ENCODE measurements around the gene PPP6C.

Gene PPP6C

DNA sequence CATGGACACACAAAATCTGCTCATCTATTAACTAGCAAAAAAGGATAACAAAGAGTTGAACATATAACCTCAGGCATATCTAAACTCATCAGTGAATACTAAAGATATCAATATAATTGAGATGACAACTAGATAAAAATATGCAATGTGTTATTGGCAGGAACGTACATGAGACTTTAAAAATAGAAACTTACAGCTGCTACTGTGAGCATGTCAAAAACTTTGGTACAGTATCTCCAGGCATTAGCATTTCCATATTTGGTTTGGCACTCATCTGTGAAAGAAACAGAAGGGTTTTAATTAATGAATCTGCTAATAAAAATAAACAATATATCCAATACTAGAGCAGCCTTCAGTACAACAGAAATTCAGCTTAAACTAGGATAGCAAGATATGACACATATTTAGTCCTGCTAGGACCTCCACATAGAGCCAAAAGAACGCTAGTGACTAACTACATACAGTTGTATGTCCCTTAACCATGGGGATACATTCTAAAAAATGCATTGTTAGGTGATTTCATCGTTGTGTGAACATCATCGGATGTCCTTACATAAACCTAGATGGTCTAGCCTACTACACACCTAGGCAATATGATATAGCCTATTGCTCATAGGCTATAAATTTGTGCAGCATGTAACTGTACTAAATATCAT is 35.8 kb downstream of the PPP6C start:
- peaks cover 67% of the 10 kb centered on the region for H3K36me3 ChIP-seq (ENCODE audit: control insufficient read depth, insufficient read depth, low read length)
- no peaks in the 10 kb centered on the region for H3K27me3 ChIP-seq (ENCODE audit: control insufficient read depth, insufficient read depth, low read length)
- H3K27ac ChIP-seq (ENCODE audit: low read depth, low read length) = no peak overlapping the region
- H3K9me3 ChIP-seq (ENCODE audit: control insufficient read depth, insufficient read depth, low read depth, low read length) = no peaks in the 10 kb centered on the region
- no peaks in the 10 kb centered on the region; the same call in 1 of the 2 replicates for H3K4me1 ChIP-seq (ENCODE audit: control insufficient read depth, insufficient read depth, low read length)
- H3K9ac ChIP-seq (ENCODE audit: low read length) = no peak overlapping the region
- no peak overlapping the region for H3K4me3 ChIP-seq (ENCODE audit: low read depth, low read length)

DNA sequence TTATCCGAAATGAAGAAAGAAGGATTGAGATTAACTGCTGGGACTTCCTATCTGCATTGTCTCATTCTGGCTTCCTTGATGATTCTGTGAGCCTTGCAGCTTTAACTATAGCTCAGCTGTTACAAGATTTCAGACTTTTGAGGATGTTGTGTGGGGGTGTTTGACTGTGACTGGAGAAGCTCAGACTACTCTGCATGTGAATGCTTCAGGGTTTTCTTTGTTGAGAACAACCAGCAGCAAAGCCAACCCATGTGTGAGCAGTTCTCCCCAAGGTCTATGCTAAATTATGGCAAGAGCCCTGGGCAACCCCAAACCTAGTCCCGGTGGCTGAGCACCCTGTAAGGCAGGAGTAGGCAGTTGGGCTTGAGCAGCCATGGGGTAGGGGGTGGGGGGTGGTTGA is 37.9 kb downstream of the PPP6C start:
- H3K9ac ChIP-seq (ENCODE audit: low read length) = no peak overlapping the region
- H3K4me1 ChIP-seq (ENCODE audit: control insufficient read depth, insufficient read depth, low read length) = no peaks in the 10 kb centered on the region; the same call in 1 of the 2 replicates
- peaks cover 58% of the 10 kb centered on the region for H3K36me3 ChIP-seq (ENCODE audit: control insufficient read depth, insufficient read depth, low read length)
- no peaks in the 10 kb centered on the region for H3K27me3 ChIP-seq (ENCODE audit: control insufficient read depth, insufficient read depth, low read length)
- no peaks in the 10 kb centered on the region for H3K9me3 ChIP-seq (ENCODE audit: control insufficient read depth, insufficient read depth, low read depth, low read length)
- H3K27ac ChIP-seq (ENCODE audit: low read depth, low read length) = no peak overlapping the region
- H3K4me3 ChIP-seq (ENCODE audit: low read depth, low read length) = no peak overlapping the region

DNA sequence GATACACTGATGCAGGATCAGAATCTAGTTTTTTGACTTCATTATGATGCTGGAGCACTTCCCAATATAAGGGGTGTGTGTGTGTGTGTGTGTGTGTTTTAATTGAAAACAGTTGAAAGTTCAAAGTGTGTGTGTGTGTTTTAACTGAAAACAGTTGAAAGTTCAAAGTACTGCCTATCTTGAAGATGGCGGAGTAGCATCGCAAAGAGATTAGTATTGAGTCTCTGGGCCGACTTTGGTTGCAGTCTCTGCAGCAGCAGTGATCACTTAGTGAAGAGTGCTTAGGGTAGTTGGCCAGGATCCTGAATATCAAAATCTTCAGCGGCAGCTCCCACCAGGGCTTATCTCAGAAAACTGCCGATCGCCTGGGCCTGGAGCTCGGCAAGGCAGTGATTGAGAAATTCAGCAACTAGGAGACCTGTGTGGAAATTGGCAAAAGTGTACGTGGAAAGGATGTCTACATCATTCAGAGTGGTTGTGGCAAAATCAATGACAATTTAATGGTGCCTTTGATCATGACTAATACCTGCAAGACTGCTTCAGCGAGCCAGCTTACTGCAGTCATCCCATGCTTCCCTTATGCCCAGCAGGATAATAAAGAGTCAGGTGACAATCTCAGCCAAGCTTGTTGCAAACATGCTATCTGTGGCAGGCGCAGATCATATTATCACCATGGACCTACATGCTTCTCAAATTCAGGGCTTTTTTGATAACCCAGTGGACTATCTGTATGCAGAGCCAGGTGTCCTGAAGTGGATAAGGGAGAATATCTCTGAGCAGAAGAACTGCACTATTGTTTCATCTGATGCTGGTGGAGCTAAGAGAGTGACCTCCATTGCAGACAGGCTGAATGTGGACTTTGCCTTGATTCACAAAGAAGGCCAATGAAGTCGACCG is 39.0 kb downstream of the PPP6C start:
- H3K36me3 ChIP-seq (ENCODE audit: control insufficient read depth, insufficient read depth, low read length) = peaks cover 58% of the 10 kb centered on the region
- H3K4me1 ChIP-seq (ENCODE audit: control insufficient read depth, insufficient read depth, low read length) = no peaks in the 10 kb centered on the region; the same call in 1 of the 2 replicates
- no peak overlapping the region for H3K4me3 ChIP-seq (ENCODE audit: low read depth, low read length)
- H3K9me3 ChIP-seq (ENCODE audit: control insufficient read depth, insufficient read depth, low read depth, low read length) = no peaks in the 10 kb centered on the region
- no peak overlapping the region for H3K27ac ChIP-seq (ENCODE audit: low read depth, low read length)
- no peak overlapping the region for H3K9ac ChIP-seq (ENCODE audit: low read length)
- no peaks in the 10 kb centered on the region for H3K27me3 ChIP-seq (ENCODE audit: control insufficient read depth, insufficient read depth, low read length)

DNA sequence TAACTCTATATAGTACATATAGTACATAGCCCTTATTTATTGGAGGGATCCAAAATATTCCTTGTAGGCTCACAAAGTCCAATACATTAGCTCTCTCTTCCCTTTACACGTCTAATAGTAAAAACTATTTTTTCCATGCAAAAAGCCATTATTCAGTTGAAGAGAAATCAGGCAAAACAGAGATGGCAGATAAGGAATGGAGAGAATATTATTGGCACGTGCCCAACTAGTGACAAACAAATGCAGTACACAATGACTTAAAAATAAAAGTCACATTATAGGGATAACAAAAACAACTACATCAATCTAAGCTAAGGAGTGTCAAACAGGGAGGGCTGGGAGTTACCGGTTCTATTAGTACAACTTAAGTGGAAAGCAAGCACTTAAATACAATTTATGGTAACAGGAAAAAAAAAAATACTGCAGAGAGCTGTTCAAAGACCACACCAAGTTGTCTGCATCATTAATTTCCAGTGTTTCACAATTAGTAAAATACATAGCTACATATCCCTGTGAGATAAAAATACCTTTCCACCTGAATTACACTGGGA is 42.1 kb downstream of the PPP6C start:
- no peak overlapping the region for H3K4me3 ChIP-seq (ENCODE audit: low read depth, low read length)
- no peak overlapping the region for H3K27ac ChIP-seq (ENCODE audit: low read depth, low read length)
- H3K9me3 ChIP-seq (ENCODE audit: control insufficient read depth, insufficient read depth, low read depth, low read length) = no peaks in the 10 kb centered on the region
- no peaks in the 10 kb centered on the region for H3K27me3 ChIP-seq (ENCODE audit: control insufficient read depth, insufficient read depth, low read length)
- no peak overlapping the region for H3K9ac ChIP-seq (ENCODE audit: low read length)
- peaks cover 33% of the 10 kb centered on the region for H3K36me3 ChIP-seq (ENCODE audit: control insufficient read depth, insufficient read depth, low read length)
- no peaks in the 10 kb centered on the region; the same call in 1 of the 2 replicates for H3K4me1 ChIP-seq (ENCODE audit: control insufficient read depth, insufficient read depth, low read length)

DNA sequence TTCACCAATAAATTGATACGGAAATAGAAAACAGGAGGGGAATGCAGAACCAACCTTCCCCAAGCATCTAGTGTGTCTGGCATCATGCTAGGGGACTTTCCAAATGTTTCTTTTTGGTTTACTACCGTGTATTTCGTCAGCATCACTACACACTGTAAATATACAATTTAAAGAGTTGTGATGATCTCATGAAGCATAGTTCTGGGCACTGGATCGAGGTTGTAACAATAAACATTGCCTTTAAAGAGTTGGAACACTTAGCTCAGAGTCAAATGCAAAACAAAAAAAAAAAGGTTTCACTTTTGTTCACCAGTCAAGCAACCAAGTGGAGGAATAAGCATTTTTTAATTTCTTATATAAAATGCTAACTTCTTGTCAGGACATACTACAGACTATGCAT is 43.4 kb downstream of the PPP6C start:
- Histone ChIP-seq H3K9ac (ENCODE audit: low read length) (no peak overlapping the region), H3K27ac (ENCODE audit: low read depth, low read length) (no peak overlapping the region), H3K36me3 (ENCODE audit: control insufficient read depth, insufficient read depth, low read length) (peaks cover 27% of the 10 kb centered on the region), H3K9me3 (ENCODE audit: control insufficient read depth, insufficient read depth, low read depth, low read length) (no peaks in the 10 kb centered on the region), H3K27me3 (ENCODE audit: control insufficient read depth, insufficient read depth, low read length) (no peaks in the 10 kb centered on the region), H3K4me3 (ENCODE audit: low read depth, low read length) (no peak overlapping the region), H3K4me1 (ENCODE audit: control insufficient read depth, insufficient read depth, low read length) (no peaks in the 10 kb centered on the region)

DNA sequence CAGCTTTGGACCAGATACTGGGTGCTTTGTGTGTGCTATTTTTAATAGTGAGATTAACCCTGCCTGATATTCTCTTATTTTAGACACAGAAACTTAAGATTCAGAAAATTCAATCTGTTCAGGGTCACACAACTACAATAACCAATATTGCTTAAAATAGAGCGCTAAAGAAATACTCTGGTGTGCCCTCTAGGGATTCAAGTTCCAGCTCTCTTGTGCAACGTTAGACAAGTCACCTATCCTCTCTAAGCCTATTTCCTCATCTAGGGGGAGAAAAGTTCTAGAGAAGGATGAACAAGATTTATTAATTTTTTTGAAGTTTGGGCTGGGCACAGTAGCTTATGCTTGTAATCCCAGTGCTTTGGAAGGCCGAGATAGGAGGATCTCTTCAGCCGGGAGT is 44.2 kb downstream of the PPP6C start:
- Histone ChIP-seq H3K27ac (ENCODE audit: low read depth, low read length) (no peak overlapping the region), H3K9ac (ENCODE audit: low read length) (no peak overlapping the region), H3K27me3 (ENCODE audit: control insufficient read depth, insufficient read depth, low read length) (no peaks in the 10 kb centered on the region), H3K9me3 (ENCODE audit: control insufficient read depth, insufficient read depth, low read depth, low read length) (no peaks in the 10 kb centered on the region), H3K36me3 (ENCODE audit: control insufficient read depth, insufficient read depth, low read length) (peaks cover 20% of the 10 kb centered on the region), H3K4me3 (ENCODE audit: low read depth, low read length) (no peak overlapping the region), H3K4me1 (ENCODE audit: control insufficient read depth, insufficient read depth, low read length) (no peaks in the 10 kb centered on the region)

DNA sequence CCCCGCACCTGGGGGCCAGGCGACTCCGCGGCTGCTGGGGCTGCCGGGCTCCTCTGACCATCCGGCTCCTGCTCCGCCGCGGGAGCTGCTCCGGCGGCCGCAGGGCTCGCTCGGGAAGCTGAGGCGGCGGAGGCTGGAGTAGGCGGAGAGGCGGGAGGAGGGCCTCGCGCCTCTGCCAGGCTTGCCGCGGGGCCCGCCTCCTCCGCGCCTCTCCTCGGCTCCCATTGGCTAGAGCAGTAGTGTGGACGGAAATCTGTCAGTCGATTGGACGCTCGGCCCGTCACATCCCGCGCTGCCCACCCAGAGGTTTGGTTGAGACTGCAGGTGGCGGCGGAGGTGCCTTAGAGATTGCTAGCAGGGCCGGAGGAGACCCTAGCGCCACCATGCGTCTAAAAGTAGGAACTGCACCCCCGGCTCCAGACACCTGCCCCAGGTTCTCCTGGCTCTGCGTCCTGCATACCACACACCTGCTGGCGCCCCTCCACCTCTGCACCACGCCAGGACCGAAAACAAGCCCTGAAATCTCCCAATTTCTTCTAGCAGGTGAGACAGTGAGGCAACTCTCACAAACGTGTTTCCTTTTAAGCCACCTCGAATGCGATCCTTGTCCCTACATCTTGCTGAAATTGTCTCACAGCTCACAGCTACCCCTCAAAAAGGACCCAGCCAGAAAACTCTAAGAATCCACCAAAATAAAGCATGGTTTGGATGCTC is 46.1 kb downstream of the PPP6C start, which contains the start of gene SCAI:
TSS of gene SCAI (minus strand) at position 152 of the 714 bp plus-strand sequence. CDS start at position 61, 91 bp downstream.
- H3K36me3 ChIP-seq (ENCODE audit: control insufficient read depth, insufficient read depth, low read length) = peaks cover 9% of the 10 kb centered on the region
- H3K27ac ChIP-seq (ENCODE audit: low read depth, low read length) = no peak within 1 kb of the TSS
- no peaks in the 10 kb centered on the region for H3K27me3 ChIP-seq (ENCODE audit: control insufficient read depth, insufficient read depth, low read length)
- H3K9me3 ChIP-seq (ENCODE audit: control insufficient read depth, insufficient read depth, low read depth, low read length) = no peaks in the 10 kb centered on the region
- H3K4me1 ChIP-seq (ENCODE audit: control insufficient read depth, insufficient read depth, low read length) = no peaks in the 10 kb centered on the region
- H3K9ac ChIP-seq (ENCODE audit: low read length) = peak within 1 kb of the TSS; percentile 68
- H3K4me3 ChIP-seq (ENCODE audit: low read depth, low read length) = peak within 1 kb of the TSS; percentile 99

DNA sequence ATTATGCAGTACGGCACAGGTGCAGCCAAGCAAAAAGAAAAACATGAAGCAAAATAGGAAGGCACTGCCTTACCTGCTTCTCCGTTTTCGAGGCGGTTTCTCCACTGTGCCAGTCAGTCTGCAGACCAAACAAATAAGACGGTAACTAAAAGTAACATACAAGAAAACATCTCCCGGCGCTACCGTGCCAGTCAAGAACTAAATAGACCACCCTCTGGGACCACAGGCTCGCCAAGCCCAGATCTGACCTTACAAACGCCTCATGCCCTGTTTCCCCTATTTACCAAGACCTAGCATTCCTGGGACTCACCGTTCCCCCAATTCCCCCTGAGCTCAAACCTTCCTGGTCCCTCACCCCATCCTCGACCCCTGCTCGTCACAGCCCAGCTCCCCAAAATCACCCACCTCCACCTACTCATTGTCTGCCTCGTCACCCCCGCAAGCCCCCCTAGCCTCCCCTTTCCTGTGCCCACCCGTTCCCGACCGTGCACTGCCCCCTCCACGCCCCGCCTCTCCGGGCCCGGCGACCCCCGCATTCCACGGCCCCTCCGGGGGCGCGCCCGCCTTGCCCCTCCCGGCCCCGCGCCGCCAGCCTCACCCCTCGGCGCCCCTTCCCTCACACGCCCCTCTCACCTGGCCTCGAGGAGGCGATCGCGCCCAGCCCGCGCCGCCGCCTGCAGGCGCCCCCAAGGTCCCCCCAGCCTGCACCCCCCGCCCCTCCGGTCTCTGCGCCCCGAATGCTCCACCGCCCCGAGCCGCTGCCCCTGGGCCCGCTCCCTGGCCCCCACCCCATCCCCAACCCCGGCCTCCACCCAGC is 46.8 kb downstream of the PPP6C start:
- Histone ChIP-seq H3K36me3 (ENCODE audit: control insufficient read depth, insufficient read depth, low read length) (peaks cover 9% of the 10 kb centered on the region), H3K4me1 (ENCODE audit: control insufficient read depth, insufficient read depth, low read length) (no peaks in the 10 kb centered on the region), H3K9me3 (ENCODE audit: control insufficient read depth, insufficient read depth, low read depth, low read length) (no peaks in the 10 kb centered on the region), H3K9ac (ENCODE audit: low read length) (peak overlapping the region; percentile 68), H3K27ac (ENCODE audit: low read depth, low read length) (no peak overlapping the region), H3K4me3 (ENCODE audit: low read depth, low read length) (peak overlapping the region; percentile 99), H3K27me3 (ENCODE audit: control insufficient read depth, insufficient read depth, low read length) (no peaks in the 10 kb centered on the region)

DNA sequence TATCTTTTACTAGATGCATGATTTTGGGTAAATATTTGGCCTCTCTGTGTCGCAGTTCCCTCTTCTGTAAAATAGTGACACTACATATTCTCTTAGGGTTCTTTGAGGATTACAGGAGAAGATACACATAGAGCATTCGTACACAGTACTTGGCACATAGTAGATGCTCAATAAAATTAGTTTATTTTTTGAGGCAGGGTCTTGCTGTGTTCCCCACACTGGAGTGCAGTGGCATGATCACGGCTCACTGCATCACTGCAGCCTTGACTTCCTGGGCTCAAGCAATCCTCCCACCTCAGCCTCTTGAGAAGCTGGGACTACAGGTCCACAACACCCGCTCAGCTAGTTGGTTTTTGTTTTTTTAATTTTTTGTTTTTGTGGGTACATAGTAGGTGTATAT is 47.9 kb downstream of the PPP6C start:
- Histone ChIP-seq H3K27me3 (ENCODE audit: control insufficient read depth, insufficient read depth, low read length) (no peaks in the 10 kb centered on the region), H3K4me3 (ENCODE audit: low read depth, low read length) (no peak overlapping the region), H3K27ac (ENCODE audit: low read depth, low read length) (no peak overlapping the region), H3K4me1 (ENCODE audit: control insufficient read depth, insufficient read depth, low read length) (no peaks in the 10 kb centered on the region), H3K36me3 (ENCODE audit: control insufficient read depth, insufficient read depth, low read length) (peaks cover 9% of the 10 kb centered on the region), H3K9me3 (ENCODE audit: control insufficient read depth, insufficient read depth, low read depth, low read length) (no peaks in the 10 kb centered on the region), H3K9ac (ENCODE audit: low read length) (peak overlapping the region; percentile 21)

DNA sequence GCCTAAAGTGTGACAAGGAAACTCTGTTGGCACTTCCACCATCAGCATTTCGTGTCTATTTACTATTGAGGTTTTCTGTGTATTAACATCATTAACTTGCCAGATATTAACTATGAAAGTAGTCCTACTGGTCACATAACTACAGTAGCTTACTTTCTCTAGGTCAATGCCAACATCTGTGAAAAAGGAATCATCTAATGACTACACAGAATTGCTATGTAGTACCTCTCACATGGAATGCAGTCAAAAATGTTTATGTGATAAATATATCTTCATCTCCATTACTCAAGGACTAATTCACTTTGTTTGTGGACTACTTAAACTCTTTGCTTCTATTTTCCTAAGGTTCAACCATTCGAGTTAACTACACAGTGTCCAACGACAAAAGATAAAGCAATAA is 48.4 kb downstream of the PPP6C start:
- no peaks in the 10 kb centered on the region for H3K4me1 ChIP-seq (ENCODE audit: control insufficient read depth, insufficient read depth, low read length)

More for the DNA sequence above, 48.4 kb downstream of the PPP6C start:
- no peak overlapping the region for H3K9ac ChIP-seq (ENCODE audit: low read length)
- H3K36me3 ChIP-seq (ENCODE audit: control insufficient read depth, insufficient read depth, low read length) = peaks cover 9% of the 10 kb centered on the region
- H3K27ac ChIP-seq (ENCODE audit: low read depth, low read length) = no peak overlapping the region
- H3K4me3 ChIP-seq (ENCODE audit: low read depth, low read length) = no peak overlapping the region
- no peaks in the 10 kb centered on the region for H3K27me3 ChIP-seq (ENCODE audit: control insufficient read depth, insufficient read depth, low read length)
- no peaks in the 10 kb centered on the region for H3K9me3 ChIP-seq (ENCODE audit: control insufficient read depth, insufficient read depth, low read depth, low read length)
